Sigmoid colon (tissue), 4 donors: ENCODE data around the gene EP400.

Experiments
- EP300 ChIP-seq, 4 donors: sonication (generic); formaldehyde crosslinking; IDR thresholded peaks; one replicate each; pipeline ENCODE4 v1.6.1; 2017; ENCODE audit warnings: antibody characterized with exemption in 4 of 4
- POLR2A ChIP-seq, 2 donors: fragments of 450-650 bp; IDR thresholded peaks; one replicate each; pipeline ENCODE4 v1.6.1; 2016; ENCODE audit warnings: antibody characterized with exemption in 2 of 2, mild to moderate bottlenecking in 2 of 2, moderate library complexity in 2 of 2
- POLR2AphosphoS5 ChIP-seq, 4 donors: sonication (generic); formaldehyde crosslinking; IDR thresholded peaks; one replicate each; pipeline ENCODE4 v1.6.1; 2017; ENCODE audit warnings: antibody characterized with exemption in 4 of 4
- TF ChIP-seq, protein P1 (sequence below), 4 experiments: fragments of 450-650 bp in 3 of 4; fragments of 200-600 bp in 1 of 4; IDR thresholded peaks; one replicate each; pipeline ENCODE4 v1.5.1; 2016 to 2019; ENCODE audit warnings: antibody characterized with exemption in 4 of 4, mild to moderate bottlenecking in 3 of 4, moderate library complexity in 2 of 4

DNA sequence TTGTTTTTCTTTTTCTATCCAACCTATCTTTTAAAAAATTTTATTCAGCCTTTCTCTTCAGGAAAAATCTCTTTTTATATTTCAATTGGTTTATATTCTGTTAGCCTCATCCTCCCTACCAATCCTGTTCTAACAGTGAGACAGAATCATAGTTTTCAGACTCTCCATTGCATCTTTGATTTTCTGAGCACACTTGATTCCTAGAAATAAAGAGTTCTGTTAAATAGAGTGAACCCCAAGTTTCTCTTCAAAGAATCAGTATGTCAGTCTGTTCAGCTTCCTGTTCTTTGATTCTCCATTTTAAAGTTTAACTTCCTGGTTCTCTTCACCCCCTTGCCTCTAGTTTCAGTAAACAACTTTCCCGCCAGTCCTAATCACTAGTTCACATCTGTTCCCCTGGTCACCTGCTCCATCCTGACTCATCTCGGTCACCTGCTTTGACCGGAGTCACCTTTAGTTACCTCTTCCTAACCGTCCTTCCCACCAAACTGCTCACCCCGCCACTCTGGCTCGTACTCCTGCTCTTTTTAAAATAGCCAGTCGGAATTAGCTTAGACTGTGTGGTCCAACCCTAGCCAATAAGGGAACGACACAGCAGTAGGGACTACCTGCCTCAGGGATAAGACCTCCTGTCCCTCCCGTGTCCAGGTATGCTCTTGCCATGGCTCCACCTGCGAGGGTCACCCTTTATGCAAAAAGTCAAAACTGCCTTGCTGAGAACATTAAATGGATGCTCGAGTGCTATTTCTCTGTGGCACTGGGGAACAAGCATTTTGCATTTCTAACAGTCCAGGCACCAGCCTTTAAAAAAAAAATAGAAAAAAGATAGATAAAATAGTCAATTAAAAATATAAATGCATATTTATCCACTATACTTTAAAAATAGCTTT lies 146.0 kb downstream of the EP400 start:
- TF ChIP-seq, protein P1, sequence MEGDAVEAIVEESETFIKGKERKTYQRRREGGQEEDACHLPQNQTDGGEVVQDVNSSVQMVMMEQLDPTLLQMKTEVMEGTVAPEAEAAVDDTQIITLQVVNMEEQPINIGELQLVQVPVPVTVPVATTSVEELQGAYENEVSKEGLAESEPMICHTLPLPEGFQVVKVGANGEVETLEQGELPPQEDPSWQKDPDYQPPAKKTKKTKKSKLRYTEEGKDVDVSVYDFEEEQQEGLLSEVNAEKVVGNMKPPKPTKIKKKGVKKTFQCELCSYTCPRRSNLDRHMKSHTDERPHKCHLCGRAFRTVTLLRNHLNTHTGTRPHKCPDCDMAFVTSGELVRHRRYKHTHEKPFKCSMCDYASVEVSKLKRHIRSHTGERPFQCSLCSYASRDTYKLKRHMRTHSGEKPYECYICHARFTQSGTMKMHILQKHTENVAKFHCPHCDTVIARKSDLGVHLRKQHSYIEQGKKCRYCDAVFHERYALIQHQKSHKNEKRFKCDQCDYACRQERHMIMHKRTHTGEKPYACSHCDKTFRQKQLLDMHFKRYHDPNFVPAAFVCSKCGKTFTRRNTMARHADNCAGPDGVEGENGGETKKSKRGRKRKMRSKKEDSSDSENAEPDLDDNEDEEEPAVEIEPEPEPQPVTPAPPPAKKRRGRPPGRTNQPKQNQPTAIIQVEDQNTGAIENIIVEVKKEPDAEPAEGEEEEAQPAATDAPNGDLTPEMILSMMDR (IDR thresholded peaks at IDR 0.05) = no peak
- TF ChIP-seq EP300 (IDR thresholded peaks at IDR 0.05) (no peak), POLR2AphosphoS5 (IDR thresholded peaks at IDR 0.05) (no peak), POLR2A (IDR thresholded peaks at IDR 0.05) (no peak)
